HG02973 (cell line): ENCODE results near the gene QRFP.

ENCODE experiments used
- ATAC-seq: cut with Tn5 transposase; IDR thresholded peaks from one replicate; pipeline ENCODE4 v1.9.1; 2021; ENCODE audit warnings: moderate library complexity; ENCODE audit not compliant: unreplicated experiment

QRFP gene

DNA sequence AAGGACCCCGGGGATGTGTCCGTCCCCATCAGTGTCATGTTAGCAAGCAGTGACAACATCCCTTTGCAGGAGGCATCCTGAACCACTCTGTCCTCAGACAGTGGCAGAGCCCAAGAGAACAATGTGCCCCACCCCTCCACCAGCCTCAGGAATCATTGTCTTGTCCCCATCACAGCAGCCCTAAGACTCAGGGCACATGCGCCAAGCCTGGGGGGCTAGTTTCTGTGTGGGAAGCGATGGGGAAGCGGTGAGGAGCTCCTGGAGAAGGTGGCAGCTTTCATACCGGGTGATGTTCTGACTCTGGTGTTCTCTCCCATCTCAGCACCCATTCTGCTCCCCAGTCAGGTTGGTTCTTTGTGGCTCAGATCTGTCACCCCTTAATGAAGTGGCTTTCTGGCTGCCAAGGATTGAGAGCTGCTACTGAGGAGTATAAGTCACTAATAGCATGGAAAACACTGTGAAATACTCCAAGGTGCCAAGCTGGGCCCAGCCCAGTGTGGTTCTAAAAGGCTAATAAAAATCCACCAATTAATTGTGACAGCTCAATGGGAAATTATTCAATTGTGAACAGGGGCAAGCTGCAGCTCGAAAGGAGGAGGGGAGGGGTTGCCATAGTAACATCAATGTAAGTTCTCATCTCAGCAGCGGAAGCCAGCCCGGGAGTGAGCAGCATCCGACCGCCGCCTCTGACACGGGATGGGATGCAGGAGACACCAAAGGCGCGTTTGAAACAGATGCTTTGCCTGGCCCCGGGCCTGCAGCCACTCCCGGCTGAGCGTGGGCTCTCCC is 4.7 kb downstream of the QRFP start:
- no peak for ATAC-seq

- no peak for ATAC-seq
Measured at GRCh38 chr9:130890870-130891687, 5.5 kb downstream of the QRFP start.

DNA sequence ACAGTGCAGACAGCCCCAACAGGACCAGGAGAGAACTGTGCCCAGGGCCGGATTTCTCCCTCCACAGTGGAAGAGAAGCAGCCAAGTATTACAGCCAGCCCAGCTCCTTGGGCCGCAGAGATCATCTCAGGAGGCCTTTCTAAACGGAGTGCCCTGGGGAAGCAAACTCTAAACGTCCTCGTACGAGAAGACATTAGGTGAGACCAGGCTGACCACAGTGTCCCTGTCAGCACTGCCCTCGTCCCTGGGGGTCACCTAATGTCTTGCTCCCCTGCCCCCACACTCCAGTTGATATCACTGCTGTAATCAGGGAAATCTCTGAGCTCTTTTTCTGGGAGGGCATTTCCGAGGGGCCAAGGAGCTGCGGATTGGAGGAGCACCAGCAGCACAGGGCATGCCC is 6.5 kb downstream of the QRFP start:
- ATAC-seq, result no peak

- no peak for ATAC-seq
Measured at GRCh38 chr9:130888146-130888885, 8.3 kb downstream of the QRFP start.

DNA sequence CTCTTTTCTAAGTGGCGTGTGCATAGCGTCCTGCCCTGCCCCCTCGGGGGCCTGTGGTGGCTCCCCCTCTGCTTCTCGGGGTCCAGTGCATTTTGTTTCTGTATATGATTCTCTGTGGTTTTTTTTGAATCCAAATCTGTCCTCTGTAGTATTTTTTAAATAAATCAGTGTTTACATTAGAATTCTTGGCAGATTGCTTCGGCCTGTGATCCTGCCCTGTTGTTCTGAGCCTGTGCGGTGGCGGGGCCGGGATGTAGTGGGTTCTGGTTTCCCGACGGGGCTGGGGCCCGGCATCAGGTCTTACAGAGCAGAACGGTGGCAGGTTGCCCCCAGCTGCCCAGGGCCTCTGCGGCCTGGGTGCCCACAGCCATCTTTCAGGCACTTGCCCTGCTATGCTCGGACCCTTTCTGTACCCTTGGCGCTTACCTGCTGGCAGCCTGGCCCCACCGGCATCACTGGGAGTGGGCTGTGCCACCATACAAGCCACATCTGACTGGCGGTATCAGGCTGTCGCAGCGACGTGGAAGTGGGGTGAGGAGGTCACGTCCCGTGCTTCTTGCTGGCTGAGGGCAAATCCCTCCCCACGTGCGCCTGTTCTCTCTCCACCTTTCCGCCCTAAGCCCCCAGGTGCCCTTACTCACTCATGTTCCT is 9.0 kb downstream of the QRFP start:
- ATAC-seq, result no peak

GRCh38 chr9:130886981-130887380 is 9.6 kb downstream of the QRFP start:
- no peak for ATAC-seq

DNA sequence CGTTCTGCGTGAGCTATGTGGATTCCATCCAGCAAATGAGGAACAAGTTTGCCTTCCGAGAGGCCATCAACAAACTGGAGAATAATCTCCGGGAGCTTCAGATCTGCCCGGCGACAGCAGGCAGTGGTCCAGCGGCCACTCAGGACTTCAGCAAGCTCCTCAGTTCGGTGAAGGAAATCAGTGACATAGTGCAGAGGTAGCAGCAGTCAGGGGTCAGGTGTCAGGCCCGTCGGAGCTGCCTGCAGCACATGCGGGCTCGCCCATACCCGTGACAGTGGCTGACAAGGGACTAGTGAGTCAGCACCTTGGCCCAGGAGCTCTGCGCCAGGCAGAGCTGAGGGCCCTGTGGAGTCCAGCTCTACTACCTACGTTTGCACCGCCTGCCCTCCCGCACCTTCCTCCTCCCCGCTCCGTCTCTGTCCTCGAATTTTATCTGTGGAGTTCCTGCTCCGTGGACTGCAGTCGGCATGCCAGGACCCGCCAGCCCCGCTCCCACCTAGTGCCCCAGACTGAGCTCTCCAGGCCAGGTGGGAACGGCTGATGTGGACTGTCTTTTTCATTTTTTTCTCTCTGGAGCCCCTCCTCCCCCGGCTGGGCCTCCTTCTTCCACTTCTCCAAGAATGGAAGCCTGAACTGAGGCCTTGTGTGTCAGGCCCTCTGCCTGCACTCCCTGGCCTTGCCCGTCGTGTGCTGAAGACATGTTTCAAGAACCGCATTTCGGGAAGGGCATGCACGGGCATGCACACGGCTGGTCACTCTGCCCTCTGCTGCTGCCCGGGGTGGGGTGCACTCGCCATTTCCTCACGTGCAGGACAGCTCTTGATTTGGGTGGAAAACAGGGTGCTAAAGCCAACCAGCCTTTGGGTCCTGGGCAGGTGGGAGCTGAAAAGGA is 10.9 kb downstream of the QRFP start:
- ATAC-seq, result no peak

- no peak for ATAC-seq
Measured at GRCh38 chr9:130884542-130885483, 11.8 kb downstream of the QRFP start.

- ATAC-seq, result no peak
Measured at GRCh38 chr9:130884111-130884531, 12.5 kb downstream of the QRFP start.

DNA sequence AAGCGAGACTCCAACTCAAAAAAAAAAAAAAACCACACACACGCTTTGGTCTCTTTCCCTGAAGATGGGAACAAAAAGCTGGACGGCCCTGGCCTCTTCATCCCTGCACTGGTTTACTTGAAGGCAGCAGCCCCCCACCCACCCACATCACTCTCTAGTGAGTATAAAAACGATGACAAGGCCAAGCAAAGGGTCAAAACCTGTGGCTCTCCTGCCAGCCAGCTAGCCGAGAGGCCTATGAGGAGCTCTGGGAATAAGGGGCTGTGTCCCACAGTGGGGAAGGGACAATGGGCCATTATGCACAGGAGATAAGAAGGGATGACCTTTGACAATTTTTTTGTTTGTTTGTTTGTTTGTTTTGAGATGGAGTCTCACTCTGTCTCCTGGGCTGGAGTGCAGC is 13.1 kb downstream of the QRFP start:
- no peak for ATAC-seq

DNA sequence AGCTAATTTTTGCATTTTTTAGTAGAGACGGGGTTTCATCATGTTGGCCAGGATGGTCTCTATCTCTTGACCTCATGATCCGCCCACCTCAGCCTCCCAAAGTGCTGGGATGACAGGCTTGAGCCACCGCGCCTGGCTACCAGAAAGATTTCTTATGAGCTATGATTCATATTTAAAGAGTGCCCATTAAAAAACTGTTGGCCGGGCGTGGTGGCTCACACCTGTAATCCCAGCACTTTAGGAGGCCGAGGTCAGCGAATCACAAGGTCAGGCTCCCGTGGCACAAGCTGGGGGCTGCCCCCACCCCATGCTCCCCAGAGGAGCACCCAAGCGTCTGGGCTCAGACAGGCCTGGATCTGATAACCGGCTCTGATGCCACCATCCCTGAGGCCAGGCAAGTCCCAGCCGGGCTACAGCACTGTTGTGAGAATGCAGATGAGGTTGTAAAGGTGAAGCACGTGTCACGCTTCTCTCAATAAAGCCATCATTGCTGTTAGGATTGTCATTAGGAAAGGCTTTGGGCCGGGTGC is 13.9 kb downstream of the QRFP start:
- no peak for ATAC-seq

- ATAC-seq, result no peak
Measured at GRCh38 chr9:130881516-130881915, 15.1 kb downstream of the QRFP start.

GRCh38 chr9:130880599-130881220 is 15.9 kb downstream of the QRFP start:
- ATAC-seq, result no peak

DNA sequence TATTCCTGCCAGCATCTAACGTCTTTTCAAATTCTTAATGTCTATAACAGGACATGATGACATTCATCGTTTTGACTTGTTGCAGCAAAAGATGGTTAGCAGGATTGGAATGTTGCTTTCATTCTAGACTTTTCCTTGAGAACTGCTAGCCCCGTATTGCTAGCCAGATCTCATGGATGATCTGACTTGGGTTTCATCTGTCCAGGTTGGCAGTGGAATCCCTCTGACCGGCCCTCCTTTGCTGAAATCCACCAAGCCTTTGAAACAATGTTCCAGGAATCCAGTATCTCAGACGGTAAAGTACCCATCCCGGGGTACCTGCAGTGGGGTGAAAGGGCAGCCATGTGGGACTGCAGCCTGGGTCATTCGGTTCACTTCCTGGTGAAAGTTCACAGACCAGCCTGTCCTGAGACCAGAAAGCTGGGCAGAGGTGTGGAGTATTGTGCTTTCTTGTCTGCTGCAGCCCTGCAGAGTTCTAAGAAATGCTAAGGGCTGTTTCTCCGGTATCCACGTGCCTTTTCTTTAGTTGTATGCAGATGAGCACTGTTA is 16.7 kb downstream of the QRFP start:
- ATAC-seq, result no peak

GRCh38 chr9:130878295-130878694 is 18.3 kb downstream of the QRFP start:
- no peak for ATAC-seq

GRCh38 chr9:130877300-130877699 is 19.3 kb downstream of the QRFP start:
- ATAC-seq, result no peak

DNA sequence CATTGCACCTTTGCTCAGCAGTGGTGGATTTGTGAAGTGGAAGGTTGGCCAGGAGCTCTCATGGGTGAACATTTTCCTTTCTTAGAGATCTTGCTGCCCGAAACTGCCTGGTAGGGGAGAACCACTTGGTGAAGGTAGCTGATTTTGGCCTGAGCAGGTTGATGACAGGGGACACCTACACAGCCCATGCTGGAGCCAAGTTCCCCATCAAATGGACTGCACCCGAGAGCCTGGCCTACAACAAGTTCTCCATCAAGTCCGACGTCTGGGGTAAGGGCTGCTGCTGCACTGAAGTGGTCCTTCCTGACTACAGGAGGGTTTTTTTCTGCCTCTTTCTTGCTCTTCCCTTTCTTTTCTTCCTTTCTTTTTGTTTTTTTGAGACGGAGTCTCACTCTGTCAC is 21.8 kb downstream of the QRFP start:
- no peak for ATAC-seq

DNA sequence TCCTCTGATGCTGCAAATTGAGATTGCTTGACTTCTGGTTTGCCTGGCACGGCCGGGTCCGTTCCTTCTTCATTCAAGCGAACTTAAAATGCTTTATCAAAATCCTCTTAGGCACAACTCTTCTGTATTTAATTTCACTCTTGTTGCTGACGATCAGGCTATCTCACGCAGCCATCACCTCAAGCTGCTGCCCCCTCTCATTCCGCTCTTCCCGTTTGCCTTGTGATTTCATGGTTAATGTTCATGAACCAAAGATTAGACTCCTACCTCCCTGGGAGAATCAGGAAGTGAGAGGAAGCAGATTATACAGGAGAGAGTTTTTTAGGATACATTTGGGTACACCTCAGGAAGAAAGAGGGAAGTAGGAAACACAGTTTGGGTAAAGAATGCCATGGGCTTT is 22.6 kb downstream of the QRFP start:
- no peak for ATAC-seq
